Stimulated activated CD8-positive, alpha-beta memory T cell treated with anti-CD3 and anti-CD28 coated beads, Interleukin-12 subunit alpha, Interleukin-12 subunit beta, amount 100 ng/mL, for 1 hour (primary cell): Measurements from ENCODE around the gene LIX1.
"Not testable (repeated sequence)": the region's sequence is repeated elsewhere in the genome, so short reads cannot be mapped to it uniquely, and the experiment has no call there.

Experiments used
- DNase-seq: peaks from one replicate; pipeline ENCODE4 v3.0.0-alpha.2; 2020; ENCODE audit warnings: low read depth

Gene LIX1

DNA sequence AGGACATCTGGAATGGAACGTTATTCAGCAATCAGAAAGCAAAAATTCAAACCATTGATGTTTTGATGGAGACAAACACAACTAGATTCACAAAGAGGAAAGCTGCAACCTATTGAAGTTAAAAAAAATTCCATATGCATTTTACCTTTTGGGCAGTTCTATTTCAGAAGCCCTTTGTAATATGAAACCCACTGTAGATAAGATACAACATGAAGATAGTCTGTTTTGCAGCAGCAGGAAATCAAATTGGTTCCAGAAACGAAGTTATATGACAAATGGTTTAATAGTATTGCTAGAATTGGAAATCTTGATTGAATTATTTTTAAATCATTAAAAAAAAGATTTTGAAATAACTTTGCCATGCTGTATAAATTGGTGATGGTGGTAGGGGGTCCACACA lies 872 bp downstream of the LIX1 start:
- DNase-seq, result no peak

- no peak for DNase-seq
These were observed 1.4 kb downstream of the LIX1 start for GRCh38 chr5:97141031-97141430.

GRCh38 chr5:97140250-97140649 lies 2.2 kb downstream of the LIX1 start:
- not testable (repeated sequence) for DNase-seq

DNA sequence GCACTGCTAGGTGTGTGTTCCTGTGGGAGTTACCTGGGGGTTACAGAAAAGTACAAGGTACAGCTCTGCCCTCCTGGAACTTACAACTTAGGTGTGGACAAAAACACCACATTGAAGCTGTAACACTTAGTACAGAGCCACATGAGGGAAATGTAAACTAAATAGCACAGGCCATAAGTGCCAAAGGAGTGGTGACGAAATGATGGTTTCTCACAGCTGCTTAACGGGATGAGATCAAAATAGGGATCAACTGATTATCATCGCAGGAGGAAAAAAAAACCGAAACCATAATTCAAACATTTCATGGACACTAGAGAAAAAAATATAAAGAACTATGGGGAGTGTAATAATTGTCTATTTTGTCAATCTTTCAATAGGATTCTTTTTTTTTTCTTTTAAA lies 5.9 kb downstream of the LIX1 start:
- no peak for DNase-seq

- DNase-seq, result no peak
These were observed 6.5 kb downstream of the LIX1 start for GRCh38 chr5:97135868-97136267.

GRCh38 chr5:97134634-97135033 lies 7.8 kb downstream of the LIX1 start:
- no peak for DNase-seq

- DNase-seq, result no peak
These were observed 9.3 kb downstream of the LIX1 start for GRCh38 chr5:97133101-97133500.

- DNase-seq, result no peak
These were observed 10.5 kb downstream of the LIX1 start for GRCh38 chr5:97131921-97132320.

GRCh38 chr5:97131139-97131710 lies 11.2 kb downstream of the LIX1 start:
- DNase-seq, result no peak

GRCh38 chr5:97127727-97128126 lies 14.7 kb downstream of the LIX1 start:
- no peak for DNase-seq

GRCh38 chr5:97125125-97125683 lies 17.2 kb downstream of the LIX1 start:
- no peak for DNase-seq

DNA sequence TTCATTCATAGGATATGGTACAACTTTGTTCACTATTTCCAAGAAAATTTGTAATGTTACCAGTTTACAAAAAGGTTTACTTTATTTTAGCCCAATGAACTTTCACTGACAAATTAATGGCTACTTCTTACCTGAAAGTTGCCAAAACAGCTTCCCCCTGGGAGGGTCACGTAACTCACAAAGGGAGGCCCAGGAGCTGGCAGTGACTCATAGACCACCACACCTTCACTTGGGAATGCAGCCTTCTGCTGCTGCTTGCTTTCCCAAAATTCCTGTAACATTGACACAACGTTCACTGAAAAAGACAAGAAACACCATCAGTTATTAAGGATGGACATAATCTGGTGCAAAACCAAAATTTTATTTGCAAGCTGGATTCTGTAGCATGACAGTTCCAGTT lies 18.1 kb downstream of the LIX1 start:
- DNase-seq, result no peak

GRCh38 chr5:97121848-97122247 lies 20.6 kb downstream of the LIX1 start:
- DNase-seq, result no peak

DNA sequence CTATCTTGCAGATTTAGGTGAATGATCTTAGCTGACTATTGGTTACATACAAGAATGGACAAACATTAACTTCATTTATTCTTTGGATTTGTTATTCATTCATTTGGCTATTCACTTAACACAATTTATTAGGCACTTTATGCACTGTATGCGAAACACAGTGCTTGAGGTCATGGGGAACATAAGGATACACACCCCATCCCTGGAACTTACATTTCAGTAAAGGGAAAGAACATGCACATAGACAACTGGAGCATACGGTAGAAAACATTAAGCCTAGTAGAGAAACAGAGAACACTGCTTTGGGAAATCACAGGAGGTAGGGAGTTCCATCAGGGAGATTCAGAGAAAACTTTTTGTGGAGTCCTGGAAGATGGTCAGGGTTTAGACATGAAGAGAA lies 22.2 kb downstream of the LIX1 start:
- no peak for DNase-seq

- DNase-seq, result no peak
These were observed 23.4 kb downstream of the LIX1 start for GRCh38 chr5:97119007-97119390.

GRCh38 chr5:97118261-97119006 lies 24.0 kb downstream of the LIX1 start:
- no peak for DNase-seq

DNA sequence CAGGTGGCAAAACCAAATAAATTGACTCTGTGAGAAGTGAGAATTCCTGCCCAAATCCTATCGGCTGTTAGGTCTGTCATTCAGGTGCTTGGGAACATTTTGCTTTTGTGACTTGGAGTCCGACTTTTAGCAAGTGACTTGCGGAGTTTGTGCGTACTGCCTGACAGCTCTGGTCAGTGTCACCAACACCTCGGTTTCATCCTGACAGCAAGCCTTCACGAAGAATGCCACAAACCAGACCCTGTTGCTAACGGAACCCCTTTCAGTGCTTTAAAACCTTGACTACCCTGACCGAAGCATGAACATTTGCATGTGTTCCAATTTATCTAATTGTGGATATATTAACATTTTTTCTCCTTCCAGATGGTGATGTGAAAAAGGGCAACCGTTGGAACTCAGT lies 26.5 kb downstream of the LIX1 start:
- DNase-seq, result no peak

DNA sequence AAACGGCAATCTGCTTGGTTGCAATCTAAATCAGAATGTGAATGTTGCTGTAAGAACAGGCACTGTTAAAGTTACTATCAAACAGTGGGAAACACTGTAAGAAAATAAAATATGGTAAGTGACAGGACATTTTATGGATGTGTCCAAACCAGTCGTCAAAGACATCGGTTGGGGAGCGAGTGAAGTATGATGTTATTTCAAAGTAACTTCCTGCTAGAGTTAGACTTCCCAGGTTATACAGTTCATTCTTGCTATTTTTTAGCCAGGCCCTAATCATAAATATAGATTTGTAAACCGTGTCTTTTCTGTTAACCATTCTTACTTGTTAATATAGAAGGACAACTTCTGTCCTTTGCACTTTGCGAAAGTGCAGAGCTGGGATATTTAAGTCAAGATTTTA lies 30.2 kb downstream of the LIX1 start:
- no peak for DNase-seq

GRCh38 chr5:97111616-97112015 lies 30.8 kb downstream of the LIX1 start:
- DNase-seq, result no peak

DNA sequence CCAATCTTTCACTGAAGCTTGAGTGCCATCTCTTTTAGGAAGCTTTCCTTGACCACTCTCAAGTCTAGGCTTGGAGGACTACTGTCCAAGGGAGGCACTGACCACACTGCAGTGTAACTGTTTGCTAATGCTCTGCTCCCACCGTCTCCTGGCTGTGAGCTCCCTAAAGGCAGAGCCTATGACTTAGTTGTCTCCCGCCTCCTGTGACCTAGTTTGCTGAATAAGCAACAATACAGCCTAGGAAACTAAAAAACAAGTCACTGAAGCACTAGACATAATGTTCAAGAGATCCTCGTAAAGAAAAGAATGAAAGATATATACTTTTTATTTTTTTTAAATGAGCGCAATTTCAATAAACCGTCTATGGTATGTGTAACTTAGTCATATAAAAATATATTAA lies 31.4 kb downstream of the LIX1 start:
- no peak for DNase-seq

- DNase-seq, result no peak
These were observed 35.1 kb downstream of the LIX1 start for GRCh38 chr5:97107318-97107717.

DNA sequence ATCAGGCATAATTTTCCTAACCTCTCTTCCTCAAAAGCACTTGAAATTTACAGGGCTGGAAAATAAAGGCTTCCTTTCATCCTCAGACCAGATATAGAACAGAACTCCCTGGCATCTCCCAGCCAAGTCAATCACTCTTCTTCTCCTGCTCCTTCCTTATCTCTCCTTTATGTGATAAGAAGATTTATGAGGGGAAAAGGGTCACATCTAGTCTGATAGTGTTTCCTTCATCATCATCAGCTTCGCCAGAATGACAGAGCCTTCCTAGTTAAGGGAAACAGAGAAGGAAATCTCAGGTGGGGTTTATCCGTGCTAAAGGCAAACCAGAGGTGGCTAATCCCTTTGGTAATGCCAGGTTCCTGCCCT lies 36.2 kb downstream of the LIX1 start:
- no peak for DNase-seq

DNA sequence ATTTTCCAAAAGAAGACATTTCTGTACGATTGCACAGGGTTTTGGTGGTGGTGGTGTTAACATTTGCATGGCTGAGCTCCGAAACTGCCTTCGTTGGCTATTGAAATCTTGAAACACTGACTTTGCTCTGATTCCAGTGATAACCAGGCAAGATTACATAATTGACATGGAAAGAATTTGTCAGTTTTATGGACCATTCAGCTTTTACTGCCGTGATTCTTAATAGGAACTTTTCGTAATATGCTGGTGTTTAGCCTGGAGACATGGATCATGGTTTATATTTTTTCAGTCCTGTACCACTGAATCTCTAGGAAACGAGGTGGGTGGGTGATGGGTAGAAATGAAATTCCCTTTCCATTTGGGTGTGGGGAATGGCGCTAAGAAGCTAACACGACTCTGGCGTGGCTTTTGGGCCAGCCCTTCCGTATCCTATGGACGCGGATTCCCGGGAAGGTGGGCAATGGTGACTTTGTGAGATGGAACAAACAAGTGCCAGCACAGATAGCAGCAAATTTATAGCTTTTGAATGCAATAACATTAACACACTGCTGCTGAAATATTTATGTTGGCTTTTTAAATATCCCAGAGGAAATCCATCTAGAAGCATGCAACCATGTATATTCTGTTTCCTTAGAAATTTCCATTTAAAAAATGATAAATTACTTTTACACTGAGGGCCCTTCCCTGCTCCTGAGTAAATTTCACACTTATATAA lies 36.8 kb downstream of the LIX1 start:
- no peak for DNase-seq
